ENCODE data around the gene DIRAS1. TPM values are rescaled to one million over a fixed set of nuclear protein-coding genes. Genes with fewer than 3 reads are reported as not detected.

Gene DIRAS1
- total RNA-seq, 1 donor = 14.9 TPM

- no peak for DNase-seq (ENCODE audit: low read depth)
- no peak for TF ChIP-seq CTCF (IDR thresholded peaks at IDR 0.05; ENCODE audit: insufficient read depth, low read length)
- no peak overlapping the region for H3K4me3 ChIP-seq (ENCODE audit: low read depth, low read length)
These were observed 45.6 kb upstream of the DIRAS1 start for GRCh38 chr19:2766594-2767372.

GRCh38 chr19:2765376-2765775, 44.2 kb upstream of the DIRAS1 start:
- no peak for DNase-seq (ENCODE audit: low read depth)
- no peak for TF ChIP-seq CTCF (IDR thresholded peaks at IDR 0.05; ENCODE audit: insufficient read depth, low read length)
- H3K4me3 ChIP-seq (ENCODE audit: low read depth, low read length) = no peak overlapping the region

GRCh38 chr19:2764945-2765344, 43.8 kb upstream of the DIRAS1 start:
- H3K4me3 ChIP-seq (ENCODE audit: low read depth, low read length) = no peak overlapping the region
- TF ChIP-seq CTCF (IDR thresholded peaks at IDR 0.05; ENCODE audit: insufficient read depth, low read length) = no peak
- DNase-seq (ENCODE audit: low read depth) = no peak

- no peak overlapping the region for H3K4me3 ChIP-seq (ENCODE audit: low read depth, low read length)
- no peak for DNase-seq (ENCODE audit: low read depth)
- no peak for TF ChIP-seq CTCF (IDR thresholded peaks at IDR 0.05; ENCODE audit: insufficient read depth, low read length)
These were observed 42.5 kb upstream of the DIRAS1 start for GRCh38 chr19:2763687-2764086.

GRCh38 chr19:2762783-2763496, 41.8 kb upstream of the DIRAS1 start:
- DNase-seq (ENCODE audit: low read depth) = no peak
- TF ChIP-seq CTCF (IDR thresholded peaks at IDR 0.05; ENCODE audit: insufficient read depth, low read length) = no peak
- H3K4me3 ChIP-seq (ENCODE audit: low read depth, low read length) = no peak overlapping the region

GRCh38 chr19:2761876-2762782, 41.0 kb upstream of the DIRAS1 start:
- no peak for DNase-seq (ENCODE audit: low read depth)
- no peak for TF ChIP-seq CTCF (IDR thresholded peaks at IDR 0.05; ENCODE audit: insufficient read depth, low read length)
- no peak overlapping the region for H3K4me3 ChIP-seq (ENCODE audit: low read depth, low read length)

All from fibroblast of the aortic adventitia (primary cell).